Esophagus (tissue), 2 donors: ENCODE measurements around the gene CST9L. TPM values are rescaled to one million over a fixed set of nuclear protein-coding genes. Genes with fewer than 3 reads are reported as not detected.
"Not testable (repeated sequence)": the region's sequence is repeated elsewhere in the genome, so short reads cannot be mapped to it uniquely, and the experiment has no call there.

Experiments
- H3K27ac ChIP-seq, 2 donors: one replicate each; pipeline ENCODE4 v1.5.1; 2013; ENCODE audit warnings: low read depth in 2 of 2, mild to moderate bottlenecking in 2 of 2, inconsistent platforms in 1 of 2, low read length in 1 of 2, moderate library complexity in 1 of 2
- H3K27me3 ChIP-seq, 2 donors: one replicate each; pipeline ENCODE4 v1.6.1; 2013; ENCODE audit warnings: low read length in 2 of 2, control low read depth in 1 of 2, mild to moderate bottlenecking in 1 of 2; ENCODE audit not compliant: insufficient read depth in 2 of 2, control insufficient read depth in 1 of 2
- H3K36me3 ChIP-seq, 2 donors: one replicate each; pipeline ENCODE4 v1.6.1; 2013; ENCODE audit warnings: low read length in 1 of 2; ENCODE audit not compliant: control insufficient read depth in 2 of 2, insufficient read depth in 2 of 2
- H3K4me1 ChIP-seq, 2 donors: one replicate each; pipeline ENCODE4 v1.6.1; 2013; ENCODE audit warnings: low read length in 1 of 2; ENCODE audit not compliant: control insufficient read depth in 2 of 2, insufficient read depth in 2 of 2
- H3K4me3 ChIP-seq, 2 donors: one replicate each; pipeline ENCODE4 v1.5.1; 2013; ENCODE audit warnings: low read length in 2 of 2, mild to moderate bottlenecking in 2 of 2, low read depth in 1 of 2, moderate library complexity in 1 of 2
- H3K9me3 ChIP-seq, 2 donors: one replicate each; pipeline ENCODE4 v1.6.1; 2013; ENCODE audit warnings: mild to moderate bottlenecking in 2 of 2, low read depth in 1 of 2, low read length in 1 of 2, moderate library complexity in 1 of 2; ENCODE audit not compliant: control insufficient read depth in 2 of 2, insufficient read depth in 1 of 2
- WGBS, 2 donors: extraction: QIAGEN DNeasy Blood & Tissue Kit; methylation state at CpG; one replicate each; pipeline ENCODE4 v1.1.7; 2013; 5-methylcytosine and 5-hydroxymethylcytosine counted together
- polyA plus RNA-seq, 2 donors: library from polyadenylated mRNA; stranded (reverse); fragments of 200-250 nt; gene quantifications; one replicate each; pipeline ENCODE4 v1.2.3, GENCODE V29; 2013
- donor health status: healthy with polysubstance abuse.
- donor health status: Bipolar disorder and iron deficiency.

CST9L gene
- polyA plus RNA-seq, 2 donors: not detected

GRCh38 chr20:23587631-23588030 is 19.3 kb upstream of the CST9L start:
- Histone ChIP-seq H3K9me3 (no peaks in the 10 kb centered on the region), H3K4me1 (peaks cover 0 to 10% of the 10 kb centered on the region in 2 donors), H3K36me3 (no peaks in the 10 kb centered on the region), H3K27me3 (no peaks in the 10 kb centered on the region), H3K27ac (no peak overlapping the region), H3K4me3 (no peak overlapping the region)
- 78 to 80% methylated on average over 7 of the region's 7 CpGs for WGBS, 2 donors

- no peaks in the 10 kb centered on the region for H3K27me3 ChIP-seq
- no peak overlapping the region for H3K27ac ChIP-seq
- 59 to 70% methylated on average over 13 of the region's 13 CpGs for WGBS, 2 donors
- no peaks in the 10 kb centered on the region for H3K9me3 ChIP-seq
- peaks cover 0 to 10% of the 10 kb centered on the region in 2 donors for H3K4me1 ChIP-seq
- no peak overlapping the region for H3K4me3 ChIP-seq
- no peaks in the 10 kb centered on the region for H3K36me3 ChIP-seq
Observed at GRCh38 chr20:23586735-23587525, 18.6 kb upstream of the CST9L start.

- Histone ChIP-seq H3K36me3 (no peaks in the 10 kb centered on the region), H3K4me3 (no peak overlapping the region), H3K27ac (no peak overlapping the region), H3K4me1 (peaks cover 0 to 10% of the 10 kb centered on the region in 2 donors), H3K9me3 (no peaks in the 10 kb centered on the region), H3K27me3 (no peaks in the 10 kb centered on the region)
- WGBS, 2 donors: 69 to 87% methylated on average over 5 of the region's 5 CpGs
Observed at GRCh38 chr20:23585808-23586734, 17.8 kb upstream of the CST9L start.

- no peaks in the 10 kb centered on the region for H3K27me3 ChIP-seq
- H3K36me3 ChIP-seq: no peaks in the 10 kb centered on the region
- H3K9me3 ChIP-seq: no peaks in the 10 kb centered on the region
- no peak overlapping the region for H3K4me3 ChIP-seq
- whole genome bisulfite sequencing, 2 donors: 74 to 81% methylated on average over 5 of the region's 5 CpGs
- no peak overlapping the region for H3K27ac ChIP-seq
- peaks cover 0 to 10% of the 10 kb centered on the region in 2 donors for H3K4me1 ChIP-seq
Observed at GRCh38 chr20:23585449-23585807, 17.1 kb upstream of the CST9L start.

GRCh38 chr20:23584434-23585199 is 16.3 kb upstream of the CST9L start:
- Histone ChIP-seq H3K27ac (no peak overlapping the region), H3K36me3 (no peaks in the 10 kb centered on the region), H3K9me3 (no peaks in the 10 kb centered on the region), H3K27me3 (no peaks in the 10 kb centered on the region), H3K4me3 (no peak overlapping the region), H3K4me1 (peaks cover 0 to 10% of the 10 kb centered on the region in 2 donors)
- WGBS, 2 donors: 58 to 69% methylated on average over 5 of the region's 5 CpGs

GRCh38 chr20:23583526-23583925 is 15.2 kb upstream of the CST9L start:
- no peaks in the 10 kb centered on the region for H3K9me3 ChIP-seq
- H3K27me3 ChIP-seq: no peaks in the 10 kb centered on the region
- H3K4me3 ChIP-seq: no peak overlapping the region
- no peaks in the 10 kb centered on the region for H3K36me3 ChIP-seq
- peaks cover 0 to 10% of the 10 kb centered on the region in 2 donors for H3K4me1 ChIP-seq
- no peak overlapping the region for H3K27ac ChIP-seq

GRCh38 chr20:23582293-23582692 is 14.0 kb upstream of the CST9L start:
- WGBS, 2 donors: 65 to 69% methylated on average over 1 of the region's 1 CpG
- H3K4me1 ChIP-seq: peaks cover 0 to 10% of the 10 kb centered on the region in 2 donors
- H3K27ac ChIP-seq: peak overlapping the region; percentile 5 to 62
- no peak overlapping the region for H3K4me3 ChIP-seq
- H3K27me3 ChIP-seq: no peaks in the 10 kb centered on the region
- H3K9me3 ChIP-seq: no peaks in the 10 kb centered on the region
- no peaks in the 10 kb centered on the region for H3K36me3 ChIP-seq

- not testable (repeated sequence) for H3K4me3 ChIP-seq, H3K27me3 ChIP-seq, H3K36me3 ChIP-seq, H3K4me1 ChIP-seq, H3K9me3 ChIP-seq
- H3K27ac ChIP-seq: peak overlapping the region in 1 of 2 donors; percentile 62
- 69 to 82% methylated on average over 9 of the region's 9 CpGs for WGBS, 2 donors
Observed at GRCh38 chr20:23581833-23582232, 13.5 kb upstream of the CST9L start.

GRCh38 chr20:23574977-23575376 is 6.7 kb upstream of the CST9L start:
- Histone ChIP-seq H3K4me1 (no peaks in the 10 kb centered on the region), H3K4me3 (no peak overlapping the region), H3K27ac (no peak overlapping the region), H3K27me3 (no peaks in the 10 kb centered on the region), H3K9me3 (no peaks in the 10 kb centered on the region), H3K36me3 (no peaks in the 10 kb centered on the region)
